Subcutaneous adipose tissue (tissue), 4 donors: Measurements from ENCODE around the gene ZNF19. TPM values are rescaled to one million over a fixed set of nuclear protein-coding genes. Genes with fewer than 3 reads are reported as not detected.

Experiments used
- CTCF ChIP-seq: fragments of 450-650 bp; IDR thresholded peaks from one replicate; pipeline ENCODE4 v1.5.1; 2016; ENCODE audit warnings: low read depth, mild to moderate bottlenecking, control low read depth, antibody characterized with exemption, moderate library complexity
- total RNA-seq, 4 donors: library from RNA; depleted of rRNA; stranded (reverse); fragments of >200 nt; gene quantifications; one replicate each; pipeline ENCODE4 v1.1.0, GENCODE V29; 2016

Gene ZNF19
- total RNA-seq, 4 donors from 2014 or later = 2.9 to 22.7 (median 19.4) TPM

GRCh38 chr16:71431176-71431575, 57.9 kb downstream of the ZNF19 start:
- TF ChIP-seq CTCF = no peak

GRCh38 chr16:71430744-71431143, 58.4 kb downstream of the ZNF19 start:
- no peak for TF ChIP-seq CTCF

- no peak for TF ChIP-seq CTCF
These were observed 59.5 kb downstream of the ZNF19 start for GRCh38 chr16:71429581-71429980.

GRCh38 chr16:71428883-71429282, 60.2 kb downstream of the ZNF19 start:
- no peak for TF ChIP-seq CTCF

GRCh38 chr16:71428385-71428784, 60.7 kb downstream of the ZNF19 start:
- TF ChIP-seq CTCF = no peak

GRCh38 chr16:71426880-71427615, 62.1 kb downstream of the ZNF19 start:
- no peak for TF ChIP-seq CTCF

GRCh38 chr16:71426069-71426879, 62.9 kb downstream of the ZNF19 start:
- no peak for TF ChIP-seq CTCF
